HUES6 (cell line): ENCODE results near the gene ARFGEF3.

Source experiments
- H3K27ac ChIP-seq: 2 replicates; pipeline ENCODE4 v1.7.0; 2013; ENCODE audit warnings: low read depth, mild to moderate bottlenecking, low read length, inconsistent platforms
- H3K27me3 ChIP-seq: 2 replicates; pipeline ENCODE4 v1.6.1; 2013; ENCODE audit warnings: low read length; ENCODE audit not compliant: control insufficient read depth, insufficient read depth
- H3K36me3 ChIP-seq: 2 replicates; pipeline ENCODE4 v1.6.1; 2013; ENCODE audit warnings: low read length; ENCODE audit not compliant: control insufficient read depth, insufficient read depth
- H3K4me1 ChIP-seq: 2 replicates; pipeline ENCODE4 v1.6.1; 2013; ENCODE audit warnings: low read length; ENCODE audit not compliant: control insufficient read depth, insufficient read depth
- H3K4me3 ChIP-seq: 2 replicates; pipeline ENCODE4 v1.5.1; 2013; ENCODE audit warnings: low read depth, low read length
- H3K9ac ChIP-seq: one replicate; pipeline ENCODE4 v1.6.1; 2013; ENCODE audit warnings: mild to moderate bottlenecking, low read length
- H3K9me3 ChIP-seq: 2 replicates; pipeline ENCODE4 v1.6.1; 2013; ENCODE audit warnings: low read depth, low read length; ENCODE audit not compliant: control insufficient read depth, insufficient read depth

The ARFGEF3 gene

DNA sequence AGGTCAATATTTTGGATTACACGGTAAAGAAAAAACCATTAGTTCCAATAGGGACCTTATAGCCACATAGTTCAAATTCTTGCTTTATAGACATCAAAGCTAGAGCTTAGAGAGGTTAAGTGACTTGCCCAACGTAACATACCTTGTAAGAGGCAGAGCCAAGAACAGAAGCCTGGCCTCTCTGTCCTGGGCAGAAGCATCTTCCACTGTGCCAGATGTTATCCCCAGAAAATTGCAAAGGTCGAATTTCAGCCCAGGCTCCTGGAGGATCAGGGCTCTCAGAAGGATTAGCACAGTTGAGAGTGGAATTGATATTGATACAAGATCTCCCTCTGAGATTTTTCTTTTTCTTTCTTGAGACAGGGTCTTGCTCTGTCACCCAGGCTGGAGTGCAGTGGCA is 222.0 kb downstream of the ARFGEF3 start:
- no peaks in the 10 kb centered on the region for H3K9me3 ChIP-seq
- no peaks in the 10 kb centered on the region for H3K27me3 ChIP-seq
- no peak overlapping the region for H3K4me3 ChIP-seq
- peaks cover 15% of the 10 kb centered on the region for H3K4me1 ChIP-seq
- no peaks in the 10 kb centered on the region for H3K36me3 ChIP-seq
- H3K9ac ChIP-seq = no peak overlapping the region
- no peak overlapping the region for H3K27ac ChIP-seq

DNA sequence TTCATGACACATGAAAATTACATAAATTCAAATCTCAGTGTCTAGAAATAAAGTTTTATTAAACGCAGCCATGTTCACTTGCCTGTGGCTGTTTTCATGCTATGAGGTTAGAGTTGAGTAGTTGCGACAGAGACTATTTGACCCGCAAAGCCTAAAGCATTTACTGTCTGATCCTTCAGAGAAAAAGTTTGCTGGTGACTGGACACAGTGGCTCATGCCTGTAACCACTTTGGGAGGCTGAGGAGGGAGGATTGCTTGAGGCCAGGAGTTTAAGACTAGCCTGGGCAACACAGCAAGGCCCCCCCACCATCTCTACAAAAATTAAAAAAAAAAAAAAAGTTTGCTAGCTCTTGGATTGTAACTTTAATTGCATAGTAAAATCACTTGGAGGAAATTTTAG is 225.2 kb downstream of the ARFGEF3 start:
- Histone ChIP-seq H3K9me3 (no peaks in the 10 kb centered on the region), H3K27ac (no peak overlapping the region), H3K9ac (no peak overlapping the region), H3K36me3 (no peaks in the 10 kb centered on the region), H3K4me1 (peaks cover 12% of the 10 kb centered on the region), H3K27me3 (no peaks in the 10 kb centered on the region), H3K4me3 (no peak overlapping the region)

DNA sequence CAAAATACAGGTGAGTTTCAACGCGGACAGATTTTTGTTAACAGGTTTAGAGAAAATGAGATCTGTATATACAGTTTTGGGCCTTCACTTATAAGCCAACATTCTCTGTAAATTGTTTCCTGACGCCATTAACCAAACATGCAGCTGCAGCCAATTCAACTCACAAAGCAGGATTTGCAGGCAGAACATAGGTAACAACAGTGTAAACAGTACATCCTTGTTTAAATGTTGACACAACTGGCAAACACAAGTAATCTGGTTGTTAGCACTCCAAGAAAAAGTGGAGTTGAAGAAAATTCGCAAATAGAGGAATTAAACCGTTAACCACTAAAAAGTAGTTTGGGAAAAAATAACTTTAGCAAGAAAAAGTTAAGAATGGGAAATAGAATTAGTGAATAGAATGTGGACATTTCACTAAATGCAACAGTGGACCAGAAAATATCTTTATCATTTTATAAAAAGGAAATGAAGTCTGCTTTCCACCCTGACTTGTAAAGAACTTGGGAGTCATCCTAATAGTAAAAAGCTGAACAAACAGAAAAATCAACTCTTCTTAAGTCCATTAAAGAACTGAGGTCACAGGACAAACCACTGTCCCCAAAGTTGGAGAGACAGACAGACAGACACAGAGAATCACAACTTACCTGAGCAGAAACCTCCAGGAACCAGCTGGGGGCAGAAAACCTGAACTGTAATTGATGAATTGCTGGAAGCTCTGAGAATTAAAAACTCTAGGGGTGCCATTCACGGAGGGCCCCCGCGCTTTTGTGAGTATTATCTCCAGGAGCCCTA is 226.0 kb downstream of the ARFGEF3 start:
- Histone ChIP-seq H3K27ac (no peak overlapping the region), H3K36me3 (no peaks in the 10 kb centered on the region), H3K9me3 (no peaks in the 10 kb centered on the region), H3K4me1 (peaks cover 10% of the 10 kb centered on the region), H3K27me3 (no peaks in the 10 kb centered on the region), H3K9ac (no peak overlapping the region), H3K4me3 (no peak overlapping the region)

DNA sequence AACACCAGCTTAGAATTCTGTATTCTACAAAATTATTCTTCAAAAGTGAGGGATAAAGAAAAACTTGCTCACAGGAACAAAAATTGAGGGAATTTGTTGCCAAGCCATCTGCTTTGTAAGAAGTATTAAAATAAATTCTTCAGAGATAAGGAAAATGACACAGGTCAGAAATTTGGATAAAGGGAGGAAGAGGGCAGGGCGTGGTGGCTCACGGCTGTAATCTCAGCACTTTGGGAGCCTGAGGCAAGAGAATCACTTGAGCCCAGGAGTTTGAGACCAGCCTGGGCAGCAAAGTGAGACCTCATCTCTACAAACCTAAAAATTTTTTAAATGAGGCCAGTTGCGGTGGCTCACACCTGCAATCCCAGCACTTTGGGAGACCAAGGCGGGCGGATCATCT is 227.8 kb downstream of the ARFGEF3 start:
- Histone ChIP-seq H3K9me3 (no peaks in the 10 kb centered on the region), H3K4me3 (no peak overlapping the region), H3K4me1 (peaks cover 5% of the 10 kb centered on the region), H3K27me3 (no peaks in the 10 kb centered on the region), H3K27ac (no peak overlapping the region), H3K9ac (no peak overlapping the region), H3K36me3 (no peaks in the 10 kb centered on the region)
